Activated CD4-positive, alpha-beta T cell treated with anti-CD3 and anti-CD28 coated beads for 36 hours (primary cell): ENCODE results near the gene ECHS1. TPM values are rescaled to one million over a fixed set of nuclear protein-coding genes. Genes with fewer than 3 reads are reported as not detected.
A peak's percentile ranks its signal among the peaks of the same experiment; 100 is the strongest.
"Not testable (repeated sequence)": the region's sequence is repeated elsewhere in the genome, so short reads cannot be mapped to it uniquely, and the experiment has no call there.

Experiments used
- ATAC-seq: fragments of 200-7000 bp; cut with Tn5 transposase; one replicate; pipeline ENCODE4 v1.10.0; 2021; ENCODE audit warnings: mild to moderate bottlenecking, moderate library complexity
- CTCF ChIA-PET: fragments of 350-600 bp; sonication (Branson Sonifier 250); formaldehyde crosslinking; loops from one replicate; lab custom pipeline; 2021; ENCODE audit warnings: antibody characterized with exemption; lab: Charles Lee
- POLR2A ChIA-PET: fragments of 350-600 bp; sonication (Branson Sonifier 250); formaldehyde crosslinking; loops from one replicate; lab custom pipeline; 2021; ENCODE audit warnings: antibody characterized with exemption, inconsistent platforms; lab: Charles Lee
- DNase-seq: peaks from one replicate; pipeline ENCODE4 v3.0.0-alpha.2; 2020
- H3K27ac Mint-ChIP-seq: one replicate; pipeline ENCODE4 v1.8.0; 2021; ENCODE audit warnings: mixed read lengths
- H3K27me3 Mint-ChIP-seq: one replicate; pipeline ENCODE4 v1.8.0; 2021; ENCODE audit warnings: mixed read lengths
- H3K36me3 Mint-ChIP-seq: one replicate; pipeline ENCODE4 v1.8.0; 2021; ENCODE audit warnings: low read depth, mixed read lengths
- H3K4me1 Mint-ChIP-seq: one replicate; pipeline ENCODE4 v1.8.0; 2021; ENCODE audit warnings: mixed read lengths
- H3K4me3 Mint-ChIP-seq: one replicate; pipeline ENCODE4 v1.8.0; 2021; ENCODE audit warnings: mild to moderate bottlenecking, moderate library complexity, mixed read lengths
- H3K9me3 Mint-ChIP-seq: one replicate; pipeline ENCODE4 v1.8.0; 2021; ENCODE audit warnings: low read depth, mixed read lengths
- intact Hi-C, 2 experiments: fragments of 100-400 bp; cut with DNase I in 1 of 2; cut with micrococcal nuclease in 1 of 2; formaldehyde crosslinking; loops; one replicate each; pipeline versions ENCODE4 v1.14.2 to v1.15.1; 2022 to 2024; cut with DNase I, micrococcal nuclease
- total RNA-seq, 2 experiments: library from RNA; stranded (reverse); gene quantifications; one replicate each; pipeline ENCODE4 v1.2.3, GENCODE V29; 2021

The ECHS1 gene
- 10 to 100 TPM; 42.0 to 56.7 TPM for total RNA-seq

GRCh38 chr10:133373174-133374090, at the start of gene ECHS1:
Gene ECHS1, minus strand, starts transcription at chr10:133373354. Its CDS starts 21 bp downstream, at chr10:133373333.
- H3K36me3 Mint-ChIP-seq: peaks cover 8% of the 10 kb centered on the region
- peaks cover 11% of the 10 kb centered on the region for H3K4me1 Mint-ChIP-seq
- no peaks in the 10 kb centered on the region for H3K27me3 Mint-ChIP-seq
- POLR2A ChIA-PET: interaction anchor here (1.0 kb wide), 1 partner anchor 16 kb away, joined by 3 read pairs; no protein-coding TSS in a partner anchor
- intact Hi-C loops: loop anchor here (1.0 to 10.0 kb wide), 10 partner anchors 15 to 1039 kb away; partner anchors contain the start of genes FUOM (in 2 of the 2), MTG1 (in 2 of the 2) and LRRC27 (in 1 of the 2)
- H3K9me3 Mint-ChIP-seq: no peaks in the 10 kb centered on the region
- ATAC-seq: peak; percentile 100
- H3K4me3 Mint-ChIP-seq: peak within 1 kb of the TSS; percentile 73
- peak; percentile 97 for DNase-seq
- CTCF ChIA-PET: no interaction called here
- peak within 1 kb of the TSS; percentile 79 for H3K27ac Mint-ChIP-seq

GRCh38 chr10:133422223-133422806, 49.2 kb upstream of the ECHS1 start:
- intact Hi-C loops: no loop called here
- CTCF ChIA-PET: no interaction called here
- Mint-ChIP-seq H3K36me3 (peaks cover 6% of the 10 kb centered on the region), H3K9me3 (no peaks in the 10 kb centered on the region), H3K27ac (no peak overlapping the region), H3K4me3 (no peak overlapping the region), H3K4me1 (no peaks in the 10 kb centered on the region), H3K27me3 (peaks cover 2% of the 10 kb centered on the region)
- ATAC-seq (no peak), DNase-seq (no peak)
- POLR2A ChIA-PET: no interaction called here

- DNase-seq (no peak), ATAC-seq (no peak)
- Mint-ChIP-seq H3K27ac (no peak overlapping the region), H3K9me3 (no peaks in the 10 kb centered on the region), H3K27me3 (peaks cover 2% of the 10 kb centered on the region), H3K4me3 (no peak overlapping the region), H3K4me1 (no peaks in the 10 kb centered on the region), H3K36me3 (peaks cover 6% of the 10 kb centered on the region)
- CTCF ChIA-PET: interaction anchor here (0.5 kb wide), 1 partner anchor 99 kb away, joined by 3 read pairs; no protein-coding TSS in a partner anchor
- intact Hi-C loops: no loop called here
- POLR2A ChIA-PET: no interaction called here
Measured at GRCh38 chr10:133421336-133422222, 48.4 kb upstream of the ECHS1 start.

DNA sequence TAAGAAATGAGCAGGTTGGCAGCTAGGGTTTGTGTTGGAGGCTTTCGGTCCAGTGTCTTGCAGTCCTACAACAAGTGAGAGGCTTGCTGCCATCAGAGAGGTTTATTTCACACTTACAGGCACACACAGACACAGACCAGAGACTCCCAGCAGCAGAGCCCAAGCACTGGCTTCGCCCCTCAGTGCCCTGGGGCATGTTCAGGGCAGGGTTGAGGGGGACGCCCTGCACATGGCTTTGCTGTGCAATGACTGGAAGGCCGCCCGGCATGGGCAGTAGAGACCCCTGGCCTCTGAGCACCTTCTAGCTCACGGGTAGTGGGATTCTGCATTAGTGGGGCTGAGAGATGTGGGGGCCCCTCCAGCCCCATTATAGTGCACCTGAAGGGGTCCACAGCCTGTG, 47.4 kb upstream of the ECHS1 start:
- ChIA-PET CTCF (interaction anchor here (0.9 kb wide), 1 partner anchor 17 kb away, joined by 3 read pairs; no protein-coding TSS in a partner anchor), POLR2A (no interaction called here)

GRCh38 chr10:133420028-133420427, 46.9 kb upstream of the ECHS1 start:
- POLR2A ChIA-PET: no interaction called here

More for the DNA sequence above, 47.4 kb upstream of the ECHS1 start:
- ATAC-seq (no peak), DNase-seq (no peak)
- H3K4me1 Mint-ChIP-seq: no peaks in the 10 kb centered on the region
- intact Hi-C loops: no loop called here
- no peak overlapping the region for H3K27ac Mint-ChIP-seq
- peaks cover 12% of the 10 kb centered on the region for H3K36me3 Mint-ChIP-seq
- peaks cover 2% of the 10 kb centered on the region for H3K27me3 Mint-ChIP-seq
- H3K9me3 Mint-ChIP-seq: peaks cover 2% of the 10 kb centered on the region
- no peak overlapping the region for H3K4me3 Mint-ChIP-seq

DNA sequence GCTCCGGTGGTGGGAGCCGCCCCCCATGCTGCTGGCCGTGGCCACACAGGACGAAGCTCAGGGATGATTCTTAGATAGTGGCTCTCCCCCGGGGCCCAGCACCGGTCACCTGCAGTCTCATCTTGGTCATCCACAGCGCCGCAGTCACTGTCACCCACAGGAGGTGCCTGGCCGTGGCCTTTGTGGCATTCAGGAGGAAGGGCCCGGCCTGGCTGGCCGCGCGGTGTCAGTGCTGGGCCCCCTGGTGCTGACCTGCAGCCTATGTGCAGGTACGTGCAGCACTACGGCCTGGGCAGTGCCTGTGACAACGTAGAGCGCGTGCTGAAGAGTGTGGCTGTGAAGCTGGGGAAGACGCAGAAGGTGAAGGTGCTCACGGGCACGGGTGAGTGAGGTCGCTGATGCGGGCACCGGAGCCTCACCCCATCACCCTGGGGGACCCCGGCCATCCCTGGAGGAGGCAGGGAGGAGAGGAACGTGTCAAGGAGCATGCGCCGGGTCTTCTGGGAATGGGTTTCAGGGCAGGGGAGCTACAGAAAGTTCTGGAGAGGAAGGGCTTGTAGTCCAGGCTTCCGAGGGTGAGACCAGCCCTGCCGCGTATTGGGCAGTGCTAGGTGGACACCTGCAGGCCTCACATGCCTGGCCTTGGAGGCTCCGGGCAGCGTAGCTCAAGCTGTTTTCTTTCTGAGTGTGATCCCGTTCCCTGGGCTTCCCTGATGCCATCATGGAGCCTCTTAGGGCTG, 46.2 kb upstream of the ECHS1 start:
- CTCF ChIA-PET: no interaction called here
- Mint-ChIP-seq H3K4me1 (no peaks in the 10 kb centered on the region), H3K4me3 (no peak overlapping the region), H3K27ac (no peak overlapping the region), H3K27me3 (peaks cover 2% of the 10 kb centered on the region), H3K9me3 (peaks cover 2% of the 10 kb centered on the region), H3K36me3 (peaks cover 22% of the 10 kb centered on the region)
- intact Hi-C loops: no loop called here
- ATAC-seq: no peak
- DNase-seq: no peak
- POLR2A ChIA-PET: no interaction called here

More at GRCh38 chr10:133420028-133420427, 46.9 kb upstream of the ECHS1 start:
- H3K27ac Mint-ChIP-seq: no peak overlapping the region
- H3K9me3 Mint-ChIP-seq: peaks cover 2% of the 10 kb centered on the region
- ATAC-seq: no peak
- intact Hi-C loops: no loop called here
- no peak overlapping the region for H3K4me3 Mint-ChIP-seq
- peaks cover 2% of the 10 kb centered on the region for H3K27me3 Mint-ChIP-seq
- H3K36me3 Mint-ChIP-seq: peaks cover 17% of the 10 kb centered on the region
- DNase-seq: no peak
- CTCF ChIA-PET: interaction anchor here (0.9 kb wide), 1 partner anchor 17 kb away, joined by 3 read pairs; no protein-coding TSS in a partner anchor
- H3K4me1 Mint-ChIP-seq: no peaks in the 10 kb centered on the region

- Mint-ChIP-seq H3K36me3 (peaks cover 28% of the 10 kb centered on the region), H3K9me3 (peaks cover 2% of the 10 kb centered on the region), H3K27ac (no peak overlapping the region), H3K27me3 (peaks cover under 1% of the 10 kb centered on the region), H3K4me3 (no peak overlapping the region), H3K4me1 (no peaks in the 10 kb centered on the region)
- ATAC-seq (no peak), DNase-seq (no peak)
- ChIA-PET POLR2A (no interaction called here), CTCF (no interaction called here)
- intact Hi-C loops: no loop called here
Measured at GRCh38 chr10:133418289-133418993, 45.3 kb upstream of the ECHS1 start.

DNA sequence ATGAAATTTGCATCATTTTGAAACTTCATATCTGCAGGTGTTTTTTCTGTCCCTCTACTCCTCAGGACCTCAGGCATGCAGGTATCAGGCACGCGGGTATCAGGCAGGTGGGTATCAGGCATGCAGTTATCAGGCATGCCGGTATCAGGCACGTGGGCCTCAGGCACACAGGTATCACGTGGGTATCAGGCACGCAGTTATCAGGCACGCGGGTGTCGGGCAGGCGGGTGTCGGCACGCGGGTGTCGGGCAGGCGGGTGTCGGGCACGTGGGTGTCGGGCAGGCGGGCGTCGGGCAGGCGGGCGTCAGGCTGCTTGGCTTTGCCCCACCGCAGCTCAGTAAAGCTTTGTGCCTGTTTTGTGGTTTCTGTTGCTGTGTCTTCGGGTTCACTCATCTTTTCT, 42.6 kb upstream of the ECHS1 start:
- ChIA-PET CTCF (no interaction called here), POLR2A (no interaction called here)
- peaks cover 54% of the 10 kb centered on the region for H3K36me3 Mint-ChIP-seq
- intact Hi-C loops: no loop called here
- DNase-seq (no peak), ATAC-seq (no peak)
- H3K27ac Mint-ChIP-seq: no peak overlapping the region
- no peak overlapping the region for H3K4me3 Mint-ChIP-seq
- no peaks in the 10 kb centered on the region for H3K4me1 Mint-ChIP-seq
- H3K9me3 Mint-ChIP-seq: peaks cover 18% of the 10 kb centered on the region
- H3K27me3 Mint-ChIP-seq: no peaks in the 10 kb centered on the region

DNA sequence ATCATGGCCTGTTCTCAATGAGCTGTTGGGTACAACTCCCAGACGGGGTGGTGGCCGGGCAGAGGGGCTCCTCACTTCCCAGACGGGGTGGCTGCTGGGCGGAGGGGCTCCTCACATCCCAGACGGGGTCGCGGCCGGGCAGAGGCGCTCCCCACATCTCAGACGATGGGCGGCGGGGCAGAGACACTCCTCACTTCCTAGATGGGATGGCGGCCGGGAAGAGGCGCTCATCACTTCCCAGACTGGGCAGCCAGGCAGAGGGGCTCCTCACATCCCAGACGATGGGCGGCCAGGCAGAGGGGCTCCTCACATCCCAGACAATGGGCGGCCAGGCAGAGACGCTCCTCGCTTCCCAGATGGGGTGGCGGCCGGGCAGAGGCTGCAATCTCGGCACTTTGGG, 41.2 kb upstream of the ECHS1 start:
- H3K4me1 Mint-ChIP-seq, H3K27me3 Mint-ChIP-seq, ATAC-seq, H3K27ac Mint-ChIP-seq, POLR2A ChIA-PET, CTCF ChIA-PET, DNase-seq, intact Hi-C loops, H3K4me3 Mint-ChIP-seq: not testable (repeated sequence)
- Mint-ChIP-seq H3K36me3 (peaks cover 65% of the 10 kb centered on the region), H3K9me3 (peaks cover 21% of the 10 kb centered on the region)

- Mint-ChIP-seq H3K27me3 (no peaks in the 10 kb centered on the region), H3K4me3 (no peak overlapping the region), H3K36me3 (peaks cover 78% of the 10 kb centered on the region), H3K9me3 (peaks cover 27% of the 10 kb centered on the region), H3K4me1 (peaks cover 13% of the 10 kb centered on the region), H3K27ac (no peak overlapping the region)
- intact Hi-C loops: no loop called here
- ChIA-PET CTCF (no interaction called here), POLR2A (no interaction called here)
- ATAC-seq: no peak
- no peak for DNase-seq
Measured at GRCh38 chr10:133412381-133412711, 39.2 kb upstream of the ECHS1 start.
